Measurements from ENCODE around the gene TEAD1.

GRCh38 chr11:12729941-12730340 lies 55.7 kb downstream of the TEAD1 start:
- no peak for TF ChIP-seq CTCF (conservative IDR thresholded peaks at IDR 0.05; ENCODE audit: low read length)
- TF ChIP-seq EZH2phosphoT487 (IDR thresholded peaks at IDR 0.05; ENCODE audit: borderline replicate concordance, low read depth, low read length): no peak
